Pancreas (tissue), 10 donors: Measurements from ENCODE around the gene ELL. TPM values are rescaled to one million over a fixed set of nuclear protein-coding genes. Genes with fewer than 3 reads are reported as not detected.

Experiments
- ATAC-seq, 4 donors: fragments of 200-7000 bp; cut with Tn5 transposase; one replicate each; pipeline versions ENCODE4 v1.8.0 to v1.9.1; 2020; ENCODE audit warnings: mild to moderate bottlenecking in 4 of 4, moderate library complexity in 4 of 4
- DNase-seq, 6 donors: peaks; one replicate each; pipeline ENCODE4 v3.0.0-alpha.2; 2020
- FAIRE-seq: peaks from 2 replicates; lab custom pipeline; 2012; peaks lifted over from hg19 to GRCh38; lab: Jason Lieb, UNC
- H3K27ac ChIP-seq, 4 donors: fragments of 200-600 bp; sonication (generic); 1 replicate in 3 of 4; 2 replicates in 1 of 4; pipeline versions ENCODE4 v1.5.0 to v1.8.0; 2020
- H3K27me3 ChIP-seq, 4 donors: fragments of 200-600 bp; one replicate each; pipeline ENCODE4 v1.8.0; 2021
- H3K36me3 ChIP-seq, 3 donors: fragments of 200-600 bp; sonication (generic) in 1 of 3; one replicate each; pipeline versions ENCODE4 v1.5.0 to v1.8.0; 2020 to 2021
- H3K4me1 ChIP-seq, 3 donors: fragments of 200-600 bp; one replicate each; pipeline ENCODE4 v1.8.0; 2021
- H3K4me3 ChIP-seq, 4 donors: fragments of 200-600 bp; sonication (generic) in 2 of 4; one replicate each; pipeline versions ENCODE4 v1.5.0 to v1.8.0; 2020 to 2021
- H3K9me3 ChIP-seq, 4 donors: fragments of 200-600 bp; one replicate each; pipeline ENCODE4 v1.8.0; 2021
- WGBS, 2 donors: extraction: QIAGEN DNeasy Blood & Tissue Kit; methylation state at CpG; one replicate each; pipeline ENCODE4 v1.1.7; 2013; 5-methylcytosine and 5-hydroxymethylcytosine counted together
- intact Hi-C, 3 donors: fragments of 100-400 bp; cut with DNase I; formaldehyde crosslinking; loops; one replicate each; pipeline versions ENCODE4 v1.11.1 to v1.14.2; 2022
- polyA plus RNA-seq, 2 donors: library from polyadenylated mRNA; stranded (reverse); fragments of 200-250 nt; gene quantifications; one replicate each; pipeline ENCODE4 v1.2.3, GENCODE V29; 2013
- total RNA-seq, 6 donors: library from RNA; stranded (reverse); fragmentation: NEBNext Ultra II Directional in 4 of 6; extraction: Animal tissue kit (Norgen Biotek cat#: 25700) in 4 of 6; gene quantifications; one replicate each; pipeline versions ENCODE4 v1.2.1 to v1.2.4, GENCODE V29; 2021 to 2023
- TF ChIP-seq, protein P1 (sequence below), 4 donors: fragments of 200-600 bp; sonication (generic) in 3 of 4; IDR thresholded peaks; one replicate each; pipeline versions ENCODE4 v1.5.0 to v1.8.0; 2021; ENCODE audit warnings: antibody characterized with exemption in 4 of 4
- donor health status: healthy with polysubstance abuse.
- donor health status: DM: no; HTN: no; CAD: no; lungs with moderate emphysema.
- donor health status: DM: no; HTN: no; CAD: no.
- donor health status: control.
- donor health status: control.
- donor health status: Bipolar disorder and iron deficiency.
- donor health status: DM: yes; HTN: yes; CAD: no.
- donor health status: DM: no; HTN: no; CAD: no.
- donor health status: DM: no; HTN: no; CAD: no.
- donor health status: DM: yes; HTN: yes; CAD: no.

Gene ELL
- total and polyA plus RNA-seq, 8 donors: 5.8 to 13.4 (median 9.8) TPM

DNA sequence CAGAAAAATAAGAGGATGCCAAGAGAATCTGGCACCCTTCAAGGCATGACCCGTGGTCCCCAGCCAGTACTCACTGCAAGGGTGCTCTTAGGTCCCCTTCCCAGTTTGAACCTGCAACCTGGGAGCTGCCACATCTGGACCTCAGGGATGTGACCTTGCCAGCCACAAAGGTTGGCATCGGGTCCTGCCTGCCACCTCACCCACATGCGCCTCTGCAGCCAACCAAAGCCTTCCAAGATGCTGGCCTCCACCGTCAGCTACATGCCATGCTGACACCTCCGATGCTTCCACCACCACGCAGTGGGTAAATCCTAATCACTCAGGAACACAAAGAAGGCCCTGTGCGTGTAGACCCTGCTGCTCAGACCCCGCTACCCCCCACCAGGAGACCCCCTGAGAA is 35.1 kb downstream of the ELL start:
- peak in 1 of 4 donors; percentile 7 for ATAC-seq
- no peak overlapping the region for H3K27ac ChIP-seq

DNA sequence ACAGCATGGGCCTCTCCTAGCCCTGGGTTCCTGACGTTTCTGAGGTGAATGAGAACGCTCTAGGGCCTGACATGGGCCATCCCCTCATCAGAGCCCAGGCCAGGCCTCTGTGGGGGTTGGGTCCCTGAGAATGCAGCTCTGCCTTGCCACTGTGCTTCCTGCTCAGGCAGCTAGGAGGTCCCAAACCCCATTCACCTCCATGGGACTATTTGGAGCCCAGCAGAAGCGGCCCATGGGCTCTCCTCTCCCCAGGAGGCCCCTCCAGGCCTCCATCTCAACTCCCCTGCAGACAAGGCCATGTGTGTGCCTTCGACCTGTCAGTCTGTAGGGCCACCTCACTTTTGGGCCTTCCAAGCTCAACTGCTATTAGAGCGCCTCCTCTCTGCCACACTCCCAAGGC is 36.9 kb downstream of the ELL start:
- DNase-seq (no peak), ATAC-seq (no peak), FAIRE-seq (no peak)
- peak overlapping the region in 1 of 4 donors; percentile 8 for H3K27ac ChIP-seq
- no peak overlapping the region for H3K4me3 ChIP-seq
- H3K4me1 ChIP-seq: peaks cover 28 to 37% (median 31%) of the 10 kb centered on the region in 3 donors
- TF ChIP-seq, protein P1, sequence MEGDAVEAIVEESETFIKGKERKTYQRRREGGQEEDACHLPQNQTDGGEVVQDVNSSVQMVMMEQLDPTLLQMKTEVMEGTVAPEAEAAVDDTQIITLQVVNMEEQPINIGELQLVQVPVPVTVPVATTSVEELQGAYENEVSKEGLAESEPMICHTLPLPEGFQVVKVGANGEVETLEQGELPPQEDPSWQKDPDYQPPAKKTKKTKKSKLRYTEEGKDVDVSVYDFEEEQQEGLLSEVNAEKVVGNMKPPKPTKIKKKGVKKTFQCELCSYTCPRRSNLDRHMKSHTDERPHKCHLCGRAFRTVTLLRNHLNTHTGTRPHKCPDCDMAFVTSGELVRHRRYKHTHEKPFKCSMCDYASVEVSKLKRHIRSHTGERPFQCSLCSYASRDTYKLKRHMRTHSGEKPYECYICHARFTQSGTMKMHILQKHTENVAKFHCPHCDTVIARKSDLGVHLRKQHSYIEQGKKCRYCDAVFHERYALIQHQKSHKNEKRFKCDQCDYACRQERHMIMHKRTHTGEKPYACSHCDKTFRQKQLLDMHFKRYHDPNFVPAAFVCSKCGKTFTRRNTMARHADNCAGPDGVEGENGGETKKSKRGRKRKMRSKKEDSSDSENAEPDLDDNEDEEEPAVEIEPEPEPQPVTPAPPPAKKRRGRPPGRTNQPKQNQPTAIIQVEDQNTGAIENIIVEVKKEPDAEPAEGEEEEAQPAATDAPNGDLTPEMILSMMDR (IDR thresholded peaks at IDR 0.05): no peak
- 86 to 95% methylated on average over 5 of the region's 5 CpGs for WGBS, 2 donors
- H3K9me3 ChIP-seq: no peaks in the 10 kb centered on the region
- no peaks in the 10 kb centered on the region for H3K36me3 ChIP-seq
- H3K27me3 ChIP-seq: no peaks in the 10 kb centered on the region
- intact Hi-C loops: no loop called here

More for the DNA sequence above, 35.1 kb downstream of the ELL start:
- H3K27me3 ChIP-seq: no peaks in the 10 kb centered on the region
- no peaks in the 10 kb centered on the region for H3K36me3 ChIP-seq
- intact Hi-C loops: no loop called here
- H3K4me3 ChIP-seq: no peak overlapping the region
- peaks cover 23 to 29% (median 24%) of the 10 kb centered on the region in 3 donors for H3K4me1 ChIP-seq
- H3K9me3 ChIP-seq: no peaks in the 10 kb centered on the region
- FAIRE-seq (no peak), DNase-seq (no peak)
- TF ChIP-seq, protein P1 (IDR thresholded peaks at IDR 0.05): no peak
- WGBS, 2 donors: 58% methylated on average over 8 of the region's 8 CpGs

DNA sequence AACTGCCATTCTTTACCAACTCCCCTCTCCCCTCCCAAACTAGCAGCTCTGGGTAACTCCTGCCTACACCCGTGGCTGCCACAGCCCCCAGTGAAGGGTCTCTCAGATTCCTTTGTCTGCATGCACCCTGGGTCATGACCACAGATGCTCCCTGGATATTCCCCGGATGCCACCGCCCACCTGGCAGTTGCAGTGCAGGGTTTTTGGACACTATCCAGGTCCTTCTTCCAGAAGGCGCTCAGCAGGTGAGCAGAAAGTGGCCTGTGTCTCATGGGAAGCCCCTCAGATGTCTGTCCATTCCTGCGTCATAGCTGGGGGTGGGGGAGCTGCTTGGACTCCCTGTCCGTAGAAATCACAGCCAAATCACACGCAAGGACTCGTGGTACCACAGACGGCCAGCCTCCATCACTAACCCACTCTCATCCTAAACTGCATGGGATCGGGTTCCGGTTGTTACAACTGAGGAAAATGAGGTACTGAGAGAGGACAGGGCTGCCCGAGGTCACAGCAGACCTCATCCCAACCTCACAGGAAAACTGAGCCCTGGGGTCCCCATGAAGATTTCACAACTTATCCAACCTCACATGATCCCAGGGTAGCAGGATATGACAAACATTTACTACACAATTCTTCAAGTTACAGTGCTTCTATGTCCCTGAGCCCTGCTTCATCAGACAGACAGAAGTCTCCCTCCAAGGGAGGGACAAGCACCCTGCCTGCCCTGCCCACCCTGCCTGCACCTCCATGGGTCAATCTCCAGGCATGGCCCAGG is 38.6 kb downstream of the ELL start:
- TF ChIP-seq, protein P1 (IDR thresholded peaks at IDR 0.05): no peak
- Histone ChIP-seq H3K4me1 (peaks cover 16 to 40% (median 24%) of the 10 kb centered on the region in 3 donors), H3K4me3 (no peak overlapping the region), H3K36me3 (no peaks in the 10 kb centered on the region), H3K27ac (no peak overlapping the region), H3K27me3 (no peaks in the 10 kb centered on the region), H3K9me3 (no peaks in the 10 kb centered on the region)
- DNase-seq: no peak
- WGBS, 2 donors: 64 to 70% methylated on average over 12 of the region's 12 CpGs
- no peak for FAIRE-seq
- no peak for ATAC-seq
- intact Hi-C loops: no loop called here

DNA sequence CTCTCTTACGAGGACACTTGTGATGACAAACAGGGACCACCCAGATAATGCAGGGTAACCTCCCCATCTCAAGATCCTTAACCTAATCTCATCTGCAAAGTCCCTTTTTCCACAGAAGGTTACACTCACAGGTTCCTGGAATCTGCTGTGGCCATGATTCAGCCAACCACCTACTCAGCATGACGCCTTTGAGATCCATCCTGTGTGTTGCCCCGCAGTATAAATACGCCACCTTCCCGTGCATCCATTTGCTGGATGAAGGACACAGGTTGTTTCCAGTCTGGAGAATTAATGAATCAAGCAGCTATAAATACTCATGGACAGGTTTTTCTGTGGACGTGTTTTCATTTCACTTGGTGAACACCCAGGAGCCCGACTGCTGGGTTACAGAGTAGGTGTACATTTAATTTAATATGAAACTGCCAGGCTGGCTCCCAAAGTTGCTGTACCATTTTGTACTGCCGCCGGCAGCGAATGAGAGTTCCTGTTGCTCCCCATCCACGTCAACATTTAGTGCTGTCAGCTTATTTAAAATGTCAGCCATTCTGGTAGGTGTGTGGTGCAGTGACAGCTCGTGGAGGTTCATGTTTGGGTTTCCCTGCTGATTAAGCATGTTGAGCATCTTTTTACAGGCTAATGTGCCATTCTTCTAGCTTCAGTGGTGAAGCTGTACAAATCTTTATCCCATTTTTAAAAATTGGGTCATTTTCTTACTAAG is 40.2 kb downstream of the ELL start:
- TF ChIP-seq, protein P1 (IDR thresholded peaks at IDR 0.05): no peak
- FAIRE-seq (no peak), ATAC-seq (no peak), DNase-seq (no peak)
- Histone ChIP-seq H3K9me3 (no peaks in the 10 kb centered on the region), H3K4me1 (peaks cover 6 to 29% (median 19%) of the 10 kb centered on the region in 3 donors), H3K27me3 (no peaks in the 10 kb centered on the region), H3K27ac (no peak overlapping the region), H3K36me3 (no peaks in the 10 kb centered on the region), H3K4me3 (no peak overlapping the region)
- intact Hi-C loops: no loop called here
- WGBS, 2 donors: 93% methylated on average over 12 of the region's 12 CpGs
